Common myeloid progenitor, CD34-positive (primary cell): ENCODE results near the gene GNAO1.
A peak's percentile ranks its signal among the peaks of the same experiment; 100 is the strongest.

Experiments
- CTCF ChIA-PET: fragments of 350-600 bp; sonication (Branson Sonifier 250); formaldehyde crosslinking; loops from one replicate; lab custom pipeline; 2021; ENCODE audit warnings: antibody characterized with exemption; lab: Charles Lee
- POLR2A ChIA-PET: fragments of 350-600 bp; sonication (Branson Sonifier 250); formaldehyde crosslinking; loops from one replicate; lab custom pipeline; 2021; ENCODE audit warnings: antibody characterized with exemption; lab: Charles Lee
- DNase-seq, 3 donors: peaks; one replicate each; pipeline versions ENCODE4 v3.0.0 to v3.0.0-alpha.2; 2013
- H3K27ac ChIP-seq, 2 experiments: 1 replicate in 1 of 2; 2 replicates in 1 of 2; pipeline ENCODE4 v1.7.0; 2013; ENCODE audit warnings: inconsistent platforms in 2 of 2, low read length in 2 of 2, mild to moderate bottlenecking in 2 of 2, low read depth in 1 of 2, moderate library complexity in 1 of 2; ENCODE audit not compliant: severe bottlenecking in 2 of 2, insufficient read depth in 1 of 2, poor library complexity in 1 of 2
- H3K27me3 ChIP-seq, 5 experiments: replicated peaks in 2 of 5; 1 replicate in 3 of 5; 2 replicates in 2 of 5; pipeline versions ENCODE4 v1.6.1 to v1.7.0; 2013; ENCODE audit warnings: low read length in 4 of 5, mild to moderate bottlenecking in 2 of 5, moderate library complexity in 2 of 5, inconsistent platforms in 1 of 5; ENCODE audit not compliant: insufficient read depth in 5 of 5, control insufficient read depth in 4 of 5
- H3K36me3 ChIP-seq, 4 experiments: 1 replicate in 2 of 4; 2 replicates in 2 of 4; pipeline versions ENCODE4 v1.6.1 to v1.7.0; 2013; ENCODE audit warnings: low read length in 3 of 4, control low read depth in 1 of 4, mild to moderate bottlenecking in 1 of 4; ENCODE audit not compliant: control insufficient read depth in 4 of 4, insufficient read depth in 4 of 4
- H3K4me1 ChIP-seq, 4 experiments: 1 replicate in 3 of 4; 2 replicates in 1 of 4; pipeline versions ENCODE4 v1.6.1 to v1.7.1; 2013; ENCODE audit warnings: low read length in 3 of 4, mild to moderate bottlenecking in 3 of 4, control low read depth in 1 of 4, inconsistent platforms in 1 of 4, moderate library complexity in 1 of 4; ENCODE audit not compliant: control insufficient read depth in 4 of 4, insufficient read depth in 4 of 4; ENCODE audit errors: control extremely low read depth in 1 of 4
- H3K4me3 ChIP-seq, 7 experiments: 1 replicate in 4 of 7; 2 replicates in 3 of 7; pipeline versions ENCODE4 v1.5.1 to v1.7.0; 2013; ENCODE audit warnings: mild to moderate bottlenecking in 7 of 7, low read length in 6 of 7, moderate library complexity in 6 of 7, inconsistent platforms in 2 of 7, low read depth in 2 of 7, control low read depth in 1 of 7; ENCODE audit not compliant: insufficient read depth in 4 of 7, control insufficient read depth in 1 of 7; ENCODE audit errors: extremely low read depth in 1 of 7
- H3K9me3 ChIP-seq, 5 experiments: 1 replicate in 4 of 5; 2 replicates in 1 of 5; pipeline versions ENCODE4 v1.6.1 to v1.7.1; 2013; ENCODE audit warnings: low read length in 4 of 5, mild to moderate bottlenecking in 2 of 5, inconsistent platforms in 1 of 5, low read depth in 1 of 5, moderate library complexity in 1 of 5; ENCODE audit not compliant: control insufficient read depth in 4 of 5, insufficient read depth in 2 of 5; ENCODE audit errors: control extremely low read depth in 1 of 5
- WGBS: methylation state at CpG from one replicate; pipeline ENCODE4 v1.1.5; 2013; ENCODE audit not compliant: insufficient coverage; 5-methylcytosine and 5-hydroxymethylcytosine counted together

Gene GNAO1

DNA sequence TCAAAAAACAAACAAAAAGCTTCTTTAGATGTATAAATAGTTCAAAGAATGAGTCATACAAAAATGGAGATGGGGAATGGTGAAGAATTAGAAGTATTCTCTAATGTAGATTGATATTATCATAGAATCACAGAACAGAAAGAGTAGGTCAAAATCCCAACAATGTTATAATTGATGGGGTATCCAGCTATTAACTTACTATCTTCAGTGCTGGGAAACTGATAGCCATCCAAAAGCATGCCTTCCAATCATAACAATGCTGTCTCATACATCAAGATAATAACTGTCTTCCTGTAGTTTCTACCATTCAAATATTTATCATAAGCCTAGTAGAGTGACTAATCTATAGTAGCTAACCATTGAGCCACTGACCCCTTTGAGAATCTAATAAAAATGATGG, 26.7 kb upstream of the GNAO1 start:
- H3K27ac ChIP-seq = no peak overlapping the region
- CTCF ChIA-PET = no interaction called here
- H3K36me3 ChIP-seq = no peaks in the 10 kb centered on the region
- POLR2A ChIA-PET = interaction anchor here (0.7 kb wide), 1 partner anchor 14 kb away, joined by 3 read pairs; no protein-coding TSS in a partner anchor
- no peak overlapping the region for H3K4me3 ChIP-seq
- H3K27me3 ChIP-seq = peaks cover 0 to 4% (median 0%) of the 10 kb centered on the region in 5 experiments
- no peak for DNase-seq
- no peaks in the 10 kb centered on the region for H3K4me1 ChIP-seq
- no peaks in the 10 kb centered on the region for H3K9me3 ChIP-seq

DNA sequence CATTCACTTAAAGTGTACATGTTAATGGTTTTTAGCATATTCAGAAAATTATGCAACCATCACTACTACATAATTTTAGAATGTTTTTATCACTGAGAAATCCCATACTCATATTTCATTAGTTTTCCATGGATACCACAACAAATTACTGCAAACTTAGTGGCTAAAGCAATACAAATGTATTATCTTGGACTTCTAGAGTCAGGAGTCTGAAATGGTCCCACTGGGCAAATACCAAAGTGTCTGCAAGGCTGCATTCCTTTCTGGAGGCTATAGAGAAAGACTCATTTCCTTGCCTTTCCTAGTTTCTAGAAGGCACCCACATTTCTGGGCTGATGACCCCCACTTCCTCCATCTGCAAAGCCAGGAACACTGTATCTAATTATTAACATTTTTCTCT, 16.9 kb upstream of the GNAO1 start:
- Histone ChIP-seq H3K36me3 (no peaks in the 10 kb centered on the region), H3K4me1 (no peaks in the 10 kb centered on the region), H3K27me3 (no peaks in the 10 kb centered on the region), H3K9me3 (peaks cover 0 to 15% (median 2%) of the 10 kb centered on the region in 5 experiments), H3K27ac (no peak overlapping the region), H3K4me3 (no peak overlapping the region)
- ChIA-PET POLR2A (no interaction called here), CTCF (no interaction called here)
- DNase-seq = no peak

GRCh38 chr16:56181401-56181800, 9.9 kb upstream of the GNAO1 start:
- ChIA-PET POLR2A (no interaction called here), CTCF (no interaction called here)
- no peak for DNase-seq
- H3K4me1 ChIP-seq = no peaks in the 10 kb centered on the region
- H3K36me3 ChIP-seq = no peaks in the 10 kb centered on the region
- H3K27me3 ChIP-seq = peaks cover 0 to 6% (median 0%) of the 10 kb centered on the region in 5 experiments
- no peak overlapping the region for H3K4me3 ChIP-seq
- H3K9me3 ChIP-seq = peaks cover 0 to 15% (median 2%) of the 10 kb centered on the region in 5 experiments
- H3K27ac ChIP-seq = no peak overlapping the region

- no CpG with 5 or more reads among the region's 2 CpGs for WGBS
- ChIA-PET CTCF (interaction anchor here (1.1 kb wide), 1 partner anchor 14 kb away, joined by 5 read pairs; no protein-coding TSS in a partner anchor), POLR2A (no interaction called here)
- Histone ChIP-seq H3K4me3 (no peak overlapping the region), H3K36me3 (no peaks in the 10 kb centered on the region), H3K27ac (no peak overlapping the region), H3K4me1 (no peaks in the 10 kb centered on the region), H3K27me3 (peaks cover 0 to 14% (median 7%) of the 10 kb centered on the region in 5 experiments), H3K9me3 (peaks cover 0 to 6% (median 2%) of the 10 kb centered on the region in 5 experiments)
- no peak for DNase-seq
These were observed 8.0 kb upstream of the GNAO1 start for GRCh38 chr16:56183266-56183665.

DNA sequence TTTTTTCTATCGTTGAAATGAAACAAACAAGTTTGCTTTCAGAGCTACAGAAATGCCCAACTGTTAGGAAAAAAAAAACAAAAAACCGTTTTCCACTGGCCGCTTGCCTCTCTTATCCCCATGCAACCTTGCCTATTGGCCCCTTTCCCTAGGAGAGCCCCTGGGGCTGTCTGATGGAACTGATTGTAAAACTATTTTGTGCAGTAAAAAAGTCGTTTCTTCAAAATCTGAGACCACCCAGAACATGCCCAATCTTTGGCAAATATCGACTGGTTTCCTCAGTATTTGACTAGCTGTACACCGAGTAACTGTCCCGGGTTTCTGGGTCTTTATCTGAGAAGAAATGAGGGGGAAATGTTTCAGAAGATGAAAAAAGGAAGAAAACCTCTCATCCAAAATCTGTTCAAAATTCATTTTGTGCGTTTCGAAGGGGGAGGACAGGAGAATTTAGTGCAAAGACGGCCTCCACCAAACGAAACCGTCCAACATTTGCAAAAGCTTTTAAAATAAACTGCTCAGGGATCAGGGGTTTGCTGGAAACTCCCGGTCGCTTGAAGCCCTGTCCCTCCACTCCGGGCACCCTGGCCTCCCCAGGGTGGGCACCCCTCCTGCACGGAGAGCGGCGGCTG, 1.1 kb upstream of the GNAO1 start:
- Histone ChIP-seq H3K4me1 (peaks cover 3 to 33% (median 22%) of the 10 kb centered on the region in 4 experiments), H3K9me3 (no peaks in the 10 kb centered on the region), H3K4me3 (peak overlapping the region in 4 of 7 experiments; percentile 42 to 61 (median 52)), H3K27me3 (peaks cover 13 to 66% (median 37%) of the 10 kb centered on the region in 5 experiments), H3K27ac (no peak overlapping the region), H3K36me3 (no peaks in the 10 kb centered on the region)
- WGBS = 9% methylated on average over 11 of the region's 18 CpGs
- POLR2A ChIA-PET = no interaction called here
- no peak for DNase-seq
- CTCF ChIA-PET = no interaction called here

DNA sequence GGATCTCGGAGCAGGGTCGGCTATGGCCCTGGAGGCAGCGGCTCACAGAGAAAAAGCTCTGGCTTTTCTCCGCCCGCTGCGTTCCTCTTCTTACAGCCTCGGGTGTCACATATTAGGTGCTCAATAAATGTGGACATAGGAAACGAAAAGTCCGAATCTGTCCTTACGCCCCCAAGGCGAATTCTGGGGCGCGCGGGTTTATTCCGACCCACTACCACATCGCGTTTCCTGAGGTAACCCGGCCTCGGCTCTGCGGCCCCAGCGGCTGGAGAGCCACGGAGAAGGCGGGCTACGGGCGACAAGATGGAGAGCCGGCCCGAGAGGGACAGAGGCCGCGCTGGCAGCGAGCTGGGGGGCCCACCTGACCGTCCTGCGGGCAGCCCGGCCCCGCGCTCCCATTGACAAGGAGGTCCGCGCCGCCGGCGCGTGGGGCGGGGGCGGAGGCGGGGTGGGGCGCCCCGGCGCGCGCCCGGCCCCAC, 573 bp upstream of the GNAO1 start:
- peaks cover 13 to 66% (median 33%) of the 10 kb centered on the region in 5 experiments for H3K27me3 ChIP-seq
- POLR2A ChIA-PET = no interaction called here
- 1% methylated on average over 40 of the region's 50 CpGs for WGBS

DNA sequence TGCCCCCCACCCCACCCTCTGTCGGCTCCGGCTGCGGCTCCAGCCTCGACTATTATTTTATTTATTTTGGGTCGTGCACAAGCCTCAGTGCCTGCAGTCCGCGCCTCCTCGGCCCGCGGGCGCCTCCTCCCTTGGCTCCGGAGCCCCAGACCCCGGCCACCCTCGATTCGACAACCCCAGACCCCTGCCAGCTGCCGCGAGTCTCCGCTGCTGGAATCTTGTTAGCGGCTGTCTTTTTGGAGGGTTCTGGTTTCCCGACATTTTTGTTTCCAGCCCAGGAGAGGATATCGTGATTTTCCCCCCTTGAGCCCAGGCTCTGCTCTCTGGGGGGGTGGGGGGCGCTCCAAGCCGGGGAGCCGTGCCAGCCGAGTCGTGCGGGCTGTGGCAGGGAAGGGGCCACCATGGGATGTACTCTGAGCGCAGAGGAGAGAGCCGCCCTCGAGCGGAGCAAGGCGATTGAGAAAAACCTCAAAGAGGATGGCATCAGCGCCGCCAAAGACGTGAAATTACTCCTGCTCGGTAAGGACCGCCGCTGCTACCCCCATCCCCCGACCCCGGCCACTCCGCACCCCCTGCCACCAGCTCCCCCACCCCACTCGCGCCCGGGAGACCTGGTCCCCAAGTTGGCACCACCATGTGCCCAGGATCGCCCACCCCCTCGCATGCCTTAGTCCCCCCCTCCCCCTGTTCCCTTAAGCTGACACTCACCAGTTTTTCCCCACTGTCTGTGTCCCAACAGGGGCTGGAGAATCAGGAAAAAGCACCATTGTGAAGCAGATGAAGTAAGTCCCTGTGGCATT, 746 bp downstream of the GNAO1 start:
- POLR2A ChIA-PET = no interaction called here
- no peak overlapping the region for H3K27ac ChIP-seq
- H3K27me3 ChIP-seq = peaks cover 13 to 63% (median 33%) of the 10 kb centered on the region in 5 experiments

More for the DNA sequence above, 573 bp upstream of the GNAO1 start:
- peak overlapping the region; percentile 1 to 67 (median 44) for H3K4me3 ChIP-seq
- peak in 1 of 3 donors; percentile 32 for DNase-seq
- peaks cover 3 to 35% (median 22%) of the 10 kb centered on the region in 4 experiments for H3K4me1 ChIP-seq
- H3K27ac ChIP-seq = no peak overlapping the region
- no peaks in the 10 kb centered on the region for H3K36me3 ChIP-seq
- H3K9me3 ChIP-seq = no peaks in the 10 kb centered on the region
- CTCF ChIA-PET = interaction anchor here (0.7 kb wide), 1 partner anchor 114 kb away, joined by 3 read pairs; no protein-coding TSS in a partner anchor

More for the DNA sequence above, 746 bp downstream of the GNAO1 start:
- no peaks in the 10 kb centered on the region for H3K36me3 ChIP-seq
- WGBS = 2% methylated on average over 30 of the region's 46 CpGs
- CTCF ChIA-PET = interaction anchor here (1.3 kb wide), 1 partner anchor 109 kb away, joined by 3 read pairs; no protein-coding TSS in a partner anchor
- H3K4me1 ChIP-seq = peaks cover 3 to 35% (median 22%) of the 10 kb centered on the region in 4 experiments
- H3K4me3 ChIP-seq = peak overlapping the region in 2 of 7 experiments; percentile 61 to 68
- no peak for DNase-seq
- no peaks in the 10 kb centered on the region for H3K9me3 ChIP-seq
